ENCODE measurements around the gene CFAP70. TPM values are rescaled to one million over a fixed set of nuclear protein-coding genes. Genes with fewer than 3 reads are reported as not detected.

Gene CFAP70
- total RNA-seq, 4 donors from 2014 or later = 0.37 to 2.7 (median 1.6) TPM

GRCh38 chr10:73253225-73253555, 105.5 kb downstream of the CFAP70 start:
- WGBS, 2 donors (ENCODE audit: low coverage in 1 of 2) = 0% methylated on average over 1 to 4 of the region's 4 CpGs
- TF ChIP-seq EP300 (IDR thresholded peaks at IDR 0.05; ENCODE audit: low read depth) (no peak), POLR2A (IDR thresholded peaks at IDR 0.05) (no peak), CTCF (IDR thresholded peaks at IDR 0.05) (peak in 1 of 5 experiments; percentile 11), POLR2AphosphoS5 (IDR thresholded peaks at IDR 0.05) (no peak)
- peak overlapping the region; percentile 88 to 96 (median 93) for H3K27ac ChIP-seq
- no peak for DNase-seq
- peaks cover 0 to 4% (median 0%) of the 10 kb centered on the region in 4 donors for H3K36me3 ChIP-seq
- H3K4me3 ChIP-seq = peak overlapping the region; percentile 71 to 92 (median 78)
- in situ Hi-C loops (cut with MboI; ENCODE audit: low pct_ligation_motif_present in 1 of 4, low pct_unique_long_range_greater_than_20kb in 1 of 4, low sequenced_read_pairs in 3 of 4) = loop anchor here in 1 of 4 donors (25.0 kb wide), 1 partner anchor 384 kb away; the partner anchor contains the start of gene MYOZ1
- peaks cover 17 to 24% (median 22%) of the 10 kb centered on the region in 4 donors for H3K4me1 ChIP-seq
- no peaks in the 10 kb centered on the region for H3K27me3 ChIP-seq
- intact Hi-C loops (cut with DNase I; ENCODE audit: low total_unique reads) = no loop called here
- H3K9me3 ChIP-seq = no peaks in the 10 kb centered on the region

- no peaks in the 10 kb centered on the region for H3K9me3 ChIP-seq
- peak within 1 kb of the TSS; percentile 71 to 92 (median 78) for H3K4me3 ChIP-seq
- H3K36me3 ChIP-seq = peaks cover 0 to 4% (median 0%) of the 10 kb centered on the region in 4 donors
- TF ChIP-seq POLR2A (IDR thresholded peaks at IDR 0.05) (peak; percentile 86), EP300 (IDR thresholded peaks at IDR 0.05; ENCODE audit: low read depth) (no peak), POLR2AphosphoS5 (IDR thresholded peaks at IDR 0.05) (peak; percentile 89 to 96 (median 94)), CTCF (IDR thresholded peaks at IDR 0.05) (peak in 1 of 5 experiments; percentile 23)
- no peaks in the 10 kb centered on the region for H3K27me3 ChIP-seq
- intact Hi-C loops (cut with DNase I; ENCODE audit: low total_unique reads) (no loop called here), in situ Hi-C loops (cut with MboI; ENCODE audit: low pct_ligation_motif_present in 1 of 4, low pct_unique_long_range_greater_than_20kb in 1 of 4, low sequenced_read_pairs in 3 of 4) (loop anchor here in 1 of 4 donors (25.0 kb wide), 1 partner anchor 385 kb away; the partner anchor contains the start of gene MYOZ1)
- DNase-seq = peak; percentile 96
- WGBS, 2 donors (ENCODE audit: low coverage in 1 of 2) = 0 to 1% methylated on average over 9 to 50 of the region's 51 CpGs
- peak within 1 kb of the TSS; percentile 88 to 96 (median 93) for H3K27ac ChIP-seq
- peaks cover 17 to 30% (median 26%) of the 10 kb centered on the region in 4 donors for H3K4me1 ChIP-seq
These were observed 106.0 kb downstream of the CFAP70 start, which contains the start of gene MRPS16 for GRCh38 chr10:73252445-73253224. Gene MRPS16 (minus strand): TSS chr10:73252644. CDS start chr10:73252482, 162 bp downstream.

- H3K4me3 ChIP-seq = peak overlapping the region; percentile 71 to 92 (median 78)
- intact Hi-C loops (cut with DNase I; ENCODE audit: low total_unique reads) = no loop called here
These were observed 106.8 kb downstream of the CFAP70 start for GRCh38 chr10:73251683-73252444.

More at GRCh38 chr10:73251683-73252444, 106.8 kb downstream of the CFAP70 start:
- in situ Hi-C loops (cut with MboI; ENCODE audit: low pct_ligation_motif_present in 1 of 4, low pct_unique_long_range_greater_than_20kb in 1 of 4, low sequenced_read_pairs in 3 of 4) = loop anchor here in 1 of 4 donors (25.0 kb wide), 1 partner anchor 385 kb away; the partner anchor contains the start of gene MYOZ1
- TF ChIP-seq EP300 (IDR thresholded peaks at IDR 0.05; ENCODE audit: low read depth) = no peak
- no peak for TF ChIP-seq POLR2A (IDR thresholded peaks at IDR 0.05)
- no peak for TF ChIP-seq POLR2AphosphoS5 (IDR thresholded peaks at IDR 0.05)
- TF ChIP-seq CTCF (IDR thresholded peaks at IDR 0.05) = no peak
- H3K4me1 ChIP-seq = peaks cover 17 to 32% (median 29%) of the 10 kb centered on the region in 4 donors
- no peaks in the 10 kb centered on the region for H3K9me3 ChIP-seq
- 4 to 15% methylated on average over 5 to 23 of the region's 23 CpGs for WGBS, 2 donors (ENCODE audit: low coverage in 1 of 2)
- no peak for DNase-seq
- no peaks in the 10 kb centered on the region for H3K27me3 ChIP-seq
- H3K36me3 ChIP-seq = peaks cover 0 to 4% (median 0%) of the 10 kb centered on the region in 4 donors
- peak overlapping the region; percentile 88 to 96 (median 93) for H3K27ac ChIP-seq

All from transverse colon (tissue), 4 donors.